Measurements from ENCODE around the gene CTSE.
"Not testable (repeated sequence)": the region's sequence is repeated elsewhere in the genome, so short reads cannot be mapped to it uniquely, and the experiment has no call there.

Gene CTSE

GRCh38 chr1:206023695-206024094, at the start of gene CTSE:
CTSE (minus strand) TSS chr1:206023895; CDS start chr1:206023791, 104 bp downstream.
- H3K27ac ChIP-seq: no peak within 1 kb of the TSS

GRCh38 chr1:206070627-206071304, 47.1 kb upstream of the CTSE start:
- TF ChIP-seq CTCF (conservative IDR thresholded peaks at IDR 0.05): no peak

More at GRCh38 chr1:206023695-206024094, at the start of gene CTSE:
- no peak for TF ChIP-seq CTCF (conservative IDR thresholded peaks at IDR 0.05)

GRCh38 chr1:206068314-206068713, 44.6 kb upstream of the CTSE start:
- H3K27ac ChIP-seq: no peak overlapping the region
- TF ChIP-seq CTCF (conservative IDR thresholded peaks at IDR 0.05): no peak

More at GRCh38 chr1:206070627-206071304, 47.1 kb upstream of the CTSE start:
- H3K27ac ChIP-seq: no peak overlapping the region

- TF ChIP-seq CTCF (conservative IDR thresholded peaks at IDR 0.05): no peak
- H3K27ac ChIP-seq: no peak overlapping the region
Observed at GRCh38 chr1:206067486-206068227, 44.0 kb upstream of the CTSE start.

GRCh38 chr1:206066479-206067171, 42.9 kb upstream of the CTSE start:
- no peak overlapping the region for H3K27ac ChIP-seq
- no peak for TF ChIP-seq CTCF (conservative IDR thresholded peaks at IDR 0.05)

GRCh38 chr1:206065547-206066145, 42.0 kb upstream of the CTSE start:
- no peak for TF ChIP-seq CTCF (conservative IDR thresholded peaks at IDR 0.05)
- H3K27ac ChIP-seq: no peak overlapping the region

GRCh38 chr1:206064501-206064900, 40.8 kb upstream of the CTSE start:
- H3K27ac ChIP-seq: not testable (repeated sequence)

GRCh38 chr1:206064001-206064400, 40.3 kb upstream of the CTSE start:
- H3K27ac ChIP-seq: not testable (repeated sequence)

All from VCaP (cell line).